HepG2 (cell line): ENCODE results near the gene ITPR1. TPM values are rescaled to one million over a fixed set of nuclear protein-coding genes. Genes with fewer than 3 reads are reported as not detected.

Experiments used
- ATF7 ChIP-seq, 2 experiments: fragments of 450-650 bp in 1 of 2; sonication (generic) in 1 of 2; formaldehyde crosslinking in 1 of 2; IDR thresholded peaks; 2 replicates each; pipeline versions ENCODE4 v1.4.0 to v1.6.1; 2016 to 2020; ENCODE audit warnings: antibody characterized with exemption in 1 of 2, mild to moderate bottlenecking in 1 of 2, missing genetic modification reagents in 1 of 2
- CBX2 ChIP-seq, 2 experiments: fragments of 200-600 bp in 1 of 2; sonication (generic); formaldehyde crosslinking in 1 of 2; IDR thresholded peaks; 2 replicates each; pipeline versions ENCODE4 v1.7.0 to v1.8.1; 2018 to 2022; ENCODE audit warnings: low read depth in 2 of 2, low read length in 1 of 2, mild to moderate bottlenecking in 1 of 2, missing genetic modification reagents in 1 of 2
- CREB1 ChIP-seq, 2 experiments: fragments of 450-650 bp in 1 of 2; IDR thresholded peaks; 2 replicates each; pipeline ENCODE4 v1.6.1; 2016 to 2017; ENCODE audit warnings: control low read depth in 1 of 2, mild to moderate bottlenecking in 1 of 2, missing compliant biosample characterization in 1 of 2, missing genetic modification characterization in 1 of 2
- DDIT3 ChIP-seq: sonication (generic); formaldehyde crosslinking; IDR thresholded peaks from 2 replicates; pipeline ENCODE4 v1.4.0; 2020; ENCODE audit warnings: mild to moderate bottlenecking, missing genetic modification reagents
- ELF3 ChIP-seq: IDR thresholded peaks from 2 replicates; pipeline ENCODE4 v1.6.1; 2016; ENCODE audit warnings: missing genetic modification reagents, missing compliant biosample characterization
- HDAC1 ChIP-seq: sonication (generic); formaldehyde crosslinking; IDR thresholded peaks from 2 replicates; pipeline ENCODE4 v1.5.1; 2020; ENCODE audit warnings: mild to moderate bottlenecking, missing genetic modification reagents
- HES4 ChIP-seq: sonication (generic); formaldehyde crosslinking; IDR thresholded peaks from 2 replicates; pipeline ENCODE4 v1.9.0; 2021; ENCODE audit warnings: mild to moderate bottlenecking, missing genetic modification reagents, borderline replicate concordance
- POLR2AphosphoS5 ChIP-seq: IDR thresholded peaks from 2 replicates; pipeline ENCODE4 v1.6.1; 2012; ENCODE audit warnings: low read depth, low read length
- SRSF4 ChIP-seq: fragments of 200-400 bp; formaldehyde crosslinking; IDR thresholded peaks from one replicate; pipeline ENCODE4 v1.6.1; 2018; ENCODE audit warnings: mild to moderate bottlenecking, low read depth, low read length, moderate library complexity; ENCODE audit not compliant: poor library complexity, severe bottlenecking
- TEAD3 ChIP-seq: optimal IDR thresholded peaks from 2 replicates; pipeline ENCODE3; 2016; ENCODE audit warnings: borderline replicate concordance
- YEATS4 ChIP-seq: sonication (generic); formaldehyde crosslinking; IDR thresholded peaks from 2 replicates; pipeline ENCODE4 v1.4.0; 2020; ENCODE audit warnings: missing genetic modification reagents, borderline replicate concordance
- ZNF121 ChIP-seq: sonication (generic); formaldehyde crosslinking; IDR thresholded peaks from 2 replicates; pipeline ENCODE4 v1.5.0; 2020; ENCODE audit warnings: mild to moderate bottlenecking, missing genetic modification reagents
- ZNF280D ChIP-seq: sonication (generic); formaldehyde crosslinking; IDR thresholded peaks from 2 replicates; pipeline ENCODE4 v1.5.1; 2020; ENCODE audit warnings: mild to moderate bottlenecking, missing genetic modification reagents
- ZNF503 ChIP-seq: sonication (generic); formaldehyde crosslinking; IDR thresholded peaks from 2 replicates; pipeline ENCODE4 v1.4.0; 2020; ENCODE audit warnings: missing genetic modification reagents
- ZNF557 ChIP-seq: sonication (generic); formaldehyde crosslinking; IDR thresholded peaks from 2 replicates; pipeline ENCODE4 v1.4.0; 2020; ENCODE audit warnings: missing genetic modification reagents
- polyA plus RNA-seq, 8 experiments: library from polyadenylated mRNA; depleted of rRNA in 3 of 8; stranded (reverse) in 7 of 8; unstranded in 1 of 8; fragments of >200 nt; fragmentation: Illumina TruSeq in 4 of 8; extraction: Trizol in 4 of 8; gene quantifications; 2 replicates each; pipeline versions ENCODE4 v1.2.1 to v1.2.3, GENCODE V29; 2011 to 2016; ENCODE audit warnings: low read depth in 4 of 8, missing spikeins in 1 of 8, mixed read lengths in 1 of 8; ENCODE audit not compliant: insufficient read depth in 1 of 8
- total RNA-seq, 5 experiments: library from RNA; depleted of rRNA; stranded (reverse); fragments of >200 nt; fragmentation: Illumina TruSeq; extraction: Trizol; gene quantifications; 2 replicates each; pipeline ENCODE4 v1.2.3, GENCODE V29; 2016; ENCODE audit warnings: low read depth in 1 of 5
- TF ChIP-seq, protein P1 (sequence below): sonication (generic); formaldehyde crosslinking; IDR thresholded peaks from 2 replicates; pipeline ENCODE4 v1.5.1; 2020; ENCODE audit warnings: missing genetic modification reagents, mild to moderate bottlenecking, borderline replicate concordance
- TF ChIP-seq, protein P2 (sequence below): sonication (generic); formaldehyde crosslinking; IDR thresholded peaks from 2 replicates; pipeline ENCODE4 v1.4.0; 2020; ENCODE audit warnings: missing genetic modification reagents
- TF ChIP-seq, protein P3 (sequence below): sonication (generic); formaldehyde crosslinking; IDR thresholded peaks from 2 replicates; pipeline ENCODE4 v1.8.1; 2023; ENCODE audit warnings: mild to moderate bottlenecking, moderate library complexity, missing genetic modification reagents

ITPR1 gene
- total and polyA plus RNA-seq, 2 of the 13 experiments (the other 11 are each of a cell fraction or from before 2014, with no cell fraction given): 10.0 to 11.4 TPM

GRCh38 chr3:4492208-4493013 lies 737 bp upstream of the ITPR1 start (continued):
- TF ChIP-seq HDAC1: no peak
- TF ChIP-seq, protein P1, sequence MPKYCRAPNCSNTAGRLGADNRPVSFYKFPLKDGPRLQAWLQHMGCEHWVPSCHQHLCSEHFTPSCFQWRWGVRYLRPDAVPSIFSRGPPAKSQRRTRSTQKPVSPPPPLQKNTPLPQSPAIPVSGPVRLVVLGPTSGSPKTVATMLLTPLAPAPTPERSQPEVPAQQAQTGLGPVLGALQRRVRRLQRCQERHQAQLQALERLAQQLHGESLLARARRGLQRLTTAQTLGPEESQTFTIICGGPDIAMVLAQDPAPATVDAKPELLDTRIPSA: no peak
- no peak for TF ChIP-seq POLR2AphosphoS5
- TF ChIP-seq CBX2 (IDR thresholded peaks at IDR 0.05; ENCODE audit: low read depth, low read length): no peak
- no peak for TF ChIP-seq CBX2 (CRISPR knock-in tag; IDR thresholded peaks at IDR 0.05; ENCODE audit: low read depth)
- TF ChIP-seq ELF3: 0 out of 2 replicates have a peak, but pooled peaks have one; percentile 11
- TF ChIP-seq HES4 (CRISPR knock-in tag): no peak
- TF ChIP-seq ZNF121: no peak
- TF ChIP-seq ATF7 (IDR thresholded peaks at IDR 0.05): no peak
- TF ChIP-seq ATF7 (CRISPR knock-in tag; IDR thresholded peaks at IDR 0.05): no peak
- TF ChIP-seq, protein P2, sequence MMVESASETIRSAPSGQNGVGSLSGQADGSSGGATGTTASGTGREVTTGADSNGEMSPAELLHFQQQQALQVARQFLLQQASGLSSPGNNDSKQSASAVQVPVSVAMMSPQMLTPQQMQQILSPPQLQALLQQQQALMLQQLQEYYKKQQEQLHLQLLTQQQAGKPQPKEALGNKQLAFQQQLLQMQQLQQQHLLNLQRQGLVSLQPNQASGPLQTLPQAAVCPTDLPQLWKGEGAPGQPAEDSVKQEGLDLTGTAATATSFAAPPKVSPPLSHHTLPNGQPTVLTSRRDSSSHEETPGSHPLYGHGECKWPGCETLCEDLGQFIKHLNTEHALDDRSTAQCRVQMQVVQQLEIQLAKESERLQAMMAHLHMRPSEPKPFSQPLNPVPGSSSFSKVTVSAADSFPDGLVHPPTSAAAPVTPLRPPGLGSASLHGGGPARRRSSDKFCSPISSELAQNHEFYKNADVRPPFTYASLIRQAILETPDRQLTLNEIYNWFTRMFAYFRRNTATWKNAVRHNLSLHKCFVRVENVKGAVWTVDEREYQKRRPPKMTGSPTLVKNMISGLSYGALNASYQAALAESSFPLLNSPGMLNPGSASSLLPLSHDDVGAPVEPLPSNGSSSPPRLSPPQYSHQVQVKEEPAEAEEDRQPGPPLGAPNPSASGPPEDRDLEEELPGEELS: peak; percentile 57
- TF ChIP-seq TEAD3 (CRISPR knock-in tag): no peak
- TF ChIP-seq ZNF280D (CRISPR knock-in tag): no peak
- TF ChIP-seq ZNF557 (CRISPR knock-in tag): no peak
- TF ChIP-seq ZNF503: no peak
- TF ChIP-seq SRSF4: no peak
- peak; percentile 4; the same call in 1 of the 2 replicates for TF ChIP-seq YEATS4 (CRISPR knock-in tag)
- TF ChIP-seq, protein P3, sequence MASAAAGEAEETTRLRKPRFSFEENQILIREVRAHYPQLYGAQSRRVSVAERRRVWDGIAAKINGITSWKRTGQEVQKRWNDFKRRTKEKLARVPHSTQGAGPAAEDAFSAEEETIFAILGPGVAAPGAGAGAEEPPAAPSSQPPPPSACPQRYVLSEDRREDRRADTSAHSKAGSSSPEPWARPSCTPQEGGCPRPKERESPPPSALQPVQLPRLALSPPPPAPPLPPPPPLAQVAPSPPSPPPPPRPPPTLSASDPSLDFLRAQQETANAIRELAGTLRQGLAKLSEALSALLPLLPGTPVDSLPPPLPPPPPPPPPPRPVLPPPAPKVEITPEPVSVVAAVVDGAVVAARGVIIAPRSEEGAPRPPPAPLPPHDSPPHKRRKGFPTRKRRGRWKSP (CRISPR knock-in tag): no peak
- no peak for TF ChIP-seq DDIT3
- 0 out of 2 replicates have a peak, but pooled peaks have one; percentile 6 for TF ChIP-seq CREB1 (IDR thresholded peaks at IDR 0.05)
- no peak for TF ChIP-seq CREB1 (CRISPR knock-in tag; IDR thresholded peaks at IDR 0.05)
